ENCODE data around the gene COMMD2. TPM values are rescaled to one million over a fixed set of nuclear protein-coding genes. Genes with fewer than 3 reads are reported as not detected.

COMMD2 gene
- total RNA-seq, 1 donor from 2014 or later, result 52.2 TPM

DNA sequence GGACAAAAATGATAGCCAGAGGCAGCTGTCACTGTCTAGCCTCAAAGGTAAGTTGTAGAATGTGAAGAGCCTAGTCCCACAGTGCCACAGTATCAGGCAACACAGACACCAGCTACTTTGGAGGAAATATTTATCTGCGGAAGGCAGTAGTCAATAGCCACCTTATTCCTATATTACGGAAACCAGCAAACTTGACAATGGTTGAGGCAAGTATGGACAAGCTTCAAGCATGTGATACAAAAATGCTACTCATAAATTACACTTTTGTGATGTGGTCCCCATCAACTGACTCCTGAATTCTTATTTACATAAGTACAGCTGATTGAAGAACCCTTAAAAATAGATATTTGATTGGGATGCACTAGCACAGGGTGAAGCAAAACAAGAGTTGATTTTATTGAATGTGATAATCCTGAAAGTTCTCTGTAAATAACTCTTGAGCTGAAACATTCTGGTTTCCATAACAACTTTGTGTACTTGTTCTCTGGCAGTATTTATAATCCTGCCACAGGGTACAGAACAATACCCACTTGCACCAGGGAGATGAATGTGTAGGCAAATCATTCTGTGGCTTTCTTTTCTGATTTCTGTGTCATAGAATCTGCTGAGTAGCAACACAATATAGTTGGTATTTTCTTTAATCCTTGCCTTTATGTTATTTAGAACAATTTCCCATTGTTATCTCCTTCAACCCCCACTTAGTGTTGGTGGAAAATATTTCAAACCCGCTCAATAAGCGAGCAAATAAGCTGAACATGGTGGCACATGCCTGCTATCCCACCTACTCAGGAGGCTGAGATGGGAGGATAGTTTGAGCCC lies 40.4 kb upstream of the COMMD2 start, which contains the start of gene ANKUB1:
TSS of gene ANKUB1 (minus strand) at position 103 of the 819 bp plus-strand sequence. CDS start 188 bp downstream, outside the sequence.
- Mint-ChIP-seq H3K9me3 (ENCODE audit: low read depth) (no peaks in the 10 kb centered on the region), H3K4me3 (ENCODE audit: unreplicated experiment) (no peak within 1 kb of the TSS), H3K36me3 (ENCODE audit: low read depth) (no peaks in the 10 kb centered on the region), H3K27ac (ENCODE audit: unreplicated experiment) (no peak within 1 kb of the TSS), H3K27me3 (ENCODE audit: low read depth) (no peaks in the 10 kb centered on the region), H3K4me1 (ENCODE audit: low read depth) (peaks cover 11% of the 10 kb centered on the region)
- no peak for TF ChIP-seq CTCF (IDR thresholded peaks at IDR 0.05)
- no peak for DNase-seq (ENCODE audit: low spot score)

DNA sequence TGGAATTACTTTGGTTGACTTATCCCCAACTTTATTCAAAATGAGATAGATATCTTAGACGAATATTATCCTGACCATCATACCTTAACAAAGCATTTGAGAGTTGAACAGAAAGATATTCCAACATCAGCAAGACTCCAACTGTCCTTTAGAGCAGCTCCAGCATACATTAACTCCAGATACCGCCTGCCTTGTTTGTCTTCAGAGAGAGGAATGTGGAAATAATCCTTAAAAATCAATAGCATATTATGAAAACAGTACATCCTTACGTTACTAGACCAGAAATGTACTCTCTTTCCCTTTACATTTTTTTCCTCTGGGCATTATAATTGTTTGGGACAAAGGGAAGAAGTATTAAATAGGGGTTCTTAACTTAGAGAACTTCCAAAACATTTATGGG lies 38.4 kb upstream of the COMMD2 start:
- Mint-ChIP-seq H3K36me3 (ENCODE audit: low read depth) (no peaks in the 10 kb centered on the region), H3K27ac (ENCODE audit: unreplicated experiment) (no peak overlapping the region), H3K9me3 (ENCODE audit: low read depth) (no peaks in the 10 kb centered on the region), H3K4me3 (ENCODE audit: unreplicated experiment) (no peak overlapping the region), H3K4me1 (ENCODE audit: low read depth) (peaks cover 11% of the 10 kb centered on the region), H3K27me3 (ENCODE audit: low read depth) (no peaks in the 10 kb centered on the region)
- DNase-seq (ENCODE audit: low spot score), result no peak
- no peak for TF ChIP-seq CTCF (IDR thresholded peaks at IDR 0.05)

DNA sequence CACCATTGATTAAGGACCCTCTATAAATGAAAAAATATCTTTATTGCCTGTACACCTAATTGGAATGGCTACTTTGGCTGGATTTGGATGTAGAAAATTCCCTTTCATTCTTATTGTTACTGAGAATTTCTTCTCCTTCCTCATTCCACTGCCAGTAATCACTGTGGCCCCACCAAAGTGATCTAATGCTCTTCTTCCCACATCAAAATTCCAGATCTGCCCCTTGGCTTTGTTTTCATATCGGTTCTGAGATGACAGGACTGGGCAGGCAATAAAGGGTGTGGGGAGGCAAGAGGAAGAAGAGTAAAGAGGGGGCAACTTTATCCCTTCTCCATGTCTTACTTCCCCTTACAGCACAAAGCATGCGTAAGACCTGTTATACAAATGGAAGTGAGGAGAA lies 38.0 kb upstream of the COMMD2 start:
- no peaks in the 10 kb centered on the region for H3K9me3 Mint-ChIP-seq (ENCODE audit: low read depth)
- TF ChIP-seq CTCF (IDR thresholded peaks at IDR 0.05), result no peak
- peaks cover 11% of the 10 kb centered on the region for H3K4me1 Mint-ChIP-seq (ENCODE audit: low read depth)
- no peak for DNase-seq (ENCODE audit: low spot score)
- no peaks in the 10 kb centered on the region for H3K36me3 Mint-ChIP-seq (ENCODE audit: low read depth)
- no peak overlapping the region for H3K27ac Mint-ChIP-seq (ENCODE audit: unreplicated experiment)
- H3K27me3 Mint-ChIP-seq (ENCODE audit: low read depth), result no peaks in the 10 kb centered on the region
- no peak overlapping the region for H3K4me3 Mint-ChIP-seq (ENCODE audit: unreplicated experiment)

DNA sequence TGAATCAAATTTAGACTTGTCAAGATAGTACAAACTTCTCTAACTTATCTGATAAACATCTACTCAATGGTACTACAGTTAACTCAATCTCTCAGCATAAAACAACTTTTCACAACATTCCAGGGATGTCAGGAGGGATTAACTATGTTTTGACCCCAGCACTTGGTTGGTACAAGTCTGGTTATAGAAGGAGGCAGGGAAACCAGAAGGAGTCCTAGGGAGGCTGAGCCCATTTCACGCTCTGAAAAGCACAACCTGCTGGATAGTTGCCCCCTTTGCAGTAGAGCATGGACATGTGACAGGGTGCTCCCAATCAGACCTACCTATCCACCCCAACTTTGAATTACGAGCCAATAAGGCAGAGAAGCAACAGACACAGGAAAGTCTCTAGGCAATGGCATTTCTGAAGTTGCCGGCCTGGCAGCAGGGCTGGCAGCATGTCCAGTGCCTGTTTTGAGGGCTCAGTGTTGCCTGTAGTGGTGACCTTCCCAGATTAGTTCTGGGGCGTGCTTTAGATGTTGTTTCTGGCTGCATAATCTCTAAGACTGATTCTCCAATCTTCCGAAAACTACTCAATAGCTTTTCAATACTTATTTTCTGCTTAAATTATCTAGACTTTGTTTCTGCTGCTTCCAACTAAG lies 31.9 kb upstream of the COMMD2 start:
- Mint-ChIP-seq H3K4me3 (ENCODE audit: unreplicated experiment) (no peak overlapping the region), H3K36me3 (ENCODE audit: low read depth) (no peaks in the 10 kb centered on the region), H3K27ac (ENCODE audit: unreplicated experiment) (peak overlapping the region; percentile 5), H3K4me1 (ENCODE audit: low read depth) (peaks cover 17% of the 10 kb centered on the region), H3K27me3 (ENCODE audit: low read depth) (no peaks in the 10 kb centered on the region), H3K9me3 (ENCODE audit: low read depth) (no peaks in the 10 kb centered on the region)
- TF ChIP-seq CTCF (IDR thresholded peaks at IDR 0.05), result no peak
- DNase-seq (ENCODE audit: low spot score), result no peak

DNA sequence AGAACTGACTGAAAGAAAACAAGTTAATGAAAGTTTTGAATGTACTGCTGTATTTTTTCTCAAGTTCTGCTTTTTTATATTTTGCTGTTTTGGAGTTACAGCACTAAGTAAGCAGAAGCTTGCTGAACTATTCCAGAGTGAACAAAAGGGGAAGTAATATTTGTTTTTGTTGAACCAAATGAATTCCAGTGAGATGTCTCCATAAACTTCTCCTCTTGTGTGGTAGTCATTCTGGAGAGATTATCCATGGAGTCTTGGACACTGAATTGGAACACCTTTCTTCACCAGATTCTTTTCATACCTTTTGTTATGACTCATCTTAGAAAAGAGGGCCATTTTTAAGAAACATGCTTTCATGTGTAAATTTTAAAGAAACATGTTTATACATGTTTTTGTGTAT lies 31.3 kb upstream of the COMMD2 start:
- Mint-ChIP-seq H3K9me3 (ENCODE audit: low read depth) (no peaks in the 10 kb centered on the region), H3K36me3 (ENCODE audit: low read depth) (no peaks in the 10 kb centered on the region), H3K27ac (ENCODE audit: unreplicated experiment) (peak overlapping the region; percentile 5), H3K4me1 (ENCODE audit: low read depth) (peaks cover 17% of the 10 kb centered on the region), H3K4me3 (ENCODE audit: unreplicated experiment) (no peak overlapping the region), H3K27me3 (ENCODE audit: low read depth) (no peaks in the 10 kb centered on the region)
- DNase-seq (ENCODE audit: low spot score), result no peak
- no peak for TF ChIP-seq CTCF (IDR thresholded peaks at IDR 0.05)

Measured in chondrocyte (in vitro differentiated cells).